ENCODE results near the gene MOB3B.

Gene MOB3B

DNA sequence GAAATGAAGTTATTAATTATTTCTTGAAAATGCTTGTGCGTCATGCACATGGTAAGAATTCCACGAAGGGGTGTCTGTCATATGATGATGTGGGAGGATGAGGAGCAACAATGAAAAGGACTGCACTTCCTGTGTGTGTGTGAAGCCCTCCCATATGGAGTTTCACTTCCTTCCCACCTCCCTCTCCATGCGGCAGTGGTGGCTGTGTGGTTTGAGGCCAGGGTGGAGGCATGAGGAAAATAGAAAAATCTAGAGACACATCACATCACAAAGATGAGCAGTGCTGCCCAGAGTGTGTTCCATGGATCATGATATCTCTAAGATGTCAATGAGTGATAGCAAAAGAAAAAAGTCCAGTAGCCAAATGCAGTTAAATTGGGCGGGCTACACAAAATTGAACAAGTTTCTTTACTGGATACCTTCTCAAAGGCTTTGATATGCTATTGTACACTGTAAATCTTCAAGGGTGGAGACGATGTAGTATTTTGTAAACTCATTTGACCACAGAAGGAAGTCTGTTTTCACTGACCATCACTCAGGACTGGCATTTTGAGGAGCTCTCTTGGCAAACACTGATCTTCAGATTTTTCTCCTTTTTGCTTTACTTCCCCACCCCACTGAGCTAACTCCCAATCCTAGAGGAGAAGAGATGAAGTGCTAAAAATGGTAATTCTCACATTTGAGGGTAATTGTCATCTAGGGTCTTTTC lies 177.0 kb downstream of the MOB3B start:
- H3K4me2 ChIP-seq (ENCODE audit: low read length) = no peak overlapping the region
- no peaks in the 10 kb centered on the region for H4K20me1 ChIP-seq (ENCODE audit: control insufficient read depth, insufficient read depth, low read depth, low read length)
- no peaks in the 10 kb centered on the region for H3K9me3 ChIP-seq (ENCODE audit: control insufficient read depth, insufficient read depth, low read length)
- TF ChIP-seq CTCF (IDR thresholded peaks at IDR 0.05; ENCODE audit: low read depth, low read length, poor library complexity, severe bottlenecking) (no peak), EZH2phosphoT487 (IDR thresholded peaks at IDR 0.05; ENCODE audit: borderline replicate concordance, low read length) (no peak)
- peaks cover 13% of the 10 kb centered on the region for H3K4me1 ChIP-seq (ENCODE audit: control insufficient read depth, low read length)
- H3K79me2 ChIP-seq (ENCODE audit: control insufficient read depth, low read length) = no peaks in the 10 kb centered on the region
- H3K9me2 ChIP-seq (replicated peaks; ENCODE audit: control insufficient read depth, low read length) = no peaks in the 10 kb centered on the region
- H3K27ac ChIP-seq (ENCODE audit: low read depth, low read length) = no peak overlapping the region
- no peaks in the 10 kb centered on the region for H3K27me3 ChIP-seq (ENCODE audit: control insufficient read depth, low read length)
- no peak overlapping the region for H3K4me3 ChIP-seq (ENCODE audit: low read length)
- no peaks in the 10 kb centered on the region for H3F3A ChIP-seq (ENCODE audit: control insufficient read depth, insufficient read depth)
- H3K36me3 ChIP-seq (ENCODE audit: control insufficient read depth, low read length) = no peaks in the 10 kb centered on the region

GRCh38 chr9:27351438-27351837 lies 178.2 kb downstream of the MOB3B start:
- Histone ChIP-seq H3F3A (ENCODE audit: control insufficient read depth, insufficient read depth) (no peaks in the 10 kb centered on the region), H3K9me2 (replicated peaks; ENCODE audit: control insufficient read depth, low read length) (no peaks in the 10 kb centered on the region), H4K20me1 (ENCODE audit: control insufficient read depth, insufficient read depth, low read depth, low read length) (no peaks in the 10 kb centered on the region), H3K27ac (ENCODE audit: low read depth, low read length) (no peak overlapping the region), H3K4me3 (ENCODE audit: low read length) (no peak overlapping the region), H3K4me1 (ENCODE audit: control insufficient read depth, low read length) (peaks cover 13% of the 10 kb centered on the region), H3K9me3 (ENCODE audit: control insufficient read depth, insufficient read depth, low read length) (no peaks in the 10 kb centered on the region), H3K36me3 (ENCODE audit: control insufficient read depth, low read length) (no peaks in the 10 kb centered on the region), H3K27me3 (ENCODE audit: control insufficient read depth, low read length) (no peaks in the 10 kb centered on the region), H3K79me2 (ENCODE audit: control insufficient read depth, low read length) (no peaks in the 10 kb centered on the region), H3K4me2 (ENCODE audit: low read length) (no peak overlapping the region)
- TF ChIP-seq EZH2phosphoT487 (IDR thresholded peaks at IDR 0.05; ENCODE audit: borderline replicate concordance, low read length) (no peak), CTCF (IDR thresholded peaks at IDR 0.05; ENCODE audit: low read depth, low read length, poor library complexity, severe bottlenecking) (no peak)

DNA sequence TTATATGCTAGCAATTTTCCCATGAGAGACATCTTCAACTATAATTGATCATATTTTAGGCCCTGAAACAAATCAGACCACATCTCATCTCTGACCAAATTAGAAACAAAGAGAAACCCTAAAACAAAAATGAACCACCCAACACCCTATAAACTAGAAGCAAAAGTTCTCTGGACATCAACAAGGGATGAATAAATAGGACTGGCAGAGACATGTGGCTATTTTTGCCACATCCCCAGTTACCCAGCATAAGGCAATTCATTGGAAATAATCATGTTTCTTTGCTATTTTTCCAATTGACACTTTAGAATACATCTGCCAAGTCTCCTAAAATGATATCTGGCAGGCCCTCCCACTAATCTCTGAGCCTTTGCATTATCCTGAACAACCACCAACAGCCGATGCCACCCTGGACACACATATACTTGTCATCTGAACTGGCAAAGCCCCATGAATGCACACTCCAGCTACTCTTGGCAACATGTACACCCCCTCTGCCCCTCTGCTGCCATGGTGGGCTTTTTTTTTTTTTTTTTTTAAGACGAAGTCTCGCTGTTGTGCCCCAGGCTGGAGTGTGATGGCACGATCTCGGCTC lies 179.1 kb downstream of the MOB3B start:
- H3K27me3 ChIP-seq (ENCODE audit: control insufficient read depth, low read length) = no peaks in the 10 kb centered on the region
- no peak overlapping the region for H3K4me3 ChIP-seq (ENCODE audit: low read length)
- H3K36me3 ChIP-seq (ENCODE audit: control insufficient read depth, low read length) = no peaks in the 10 kb centered on the region
- H3K9me3 ChIP-seq (ENCODE audit: control insufficient read depth, insufficient read depth, low read length) = no peaks in the 10 kb centered on the region
- no peaks in the 10 kb centered on the region for H4K20me1 ChIP-seq (ENCODE audit: control insufficient read depth, insufficient read depth, low read depth, low read length)
- H3K4me1 ChIP-seq (ENCODE audit: control insufficient read depth, low read length) = peaks cover 13% of the 10 kb centered on the region
- H3K4me2 ChIP-seq (ENCODE audit: low read length) = no peak overlapping the region
- H3F3A ChIP-seq (ENCODE audit: control insufficient read depth, insufficient read depth) = no peaks in the 10 kb centered on the region
- H3K79me2 ChIP-seq (ENCODE audit: control insufficient read depth, low read length) = no peaks in the 10 kb centered on the region
- H3K9me2 ChIP-seq (replicated peaks; ENCODE audit: control insufficient read depth, low read length) = no peaks in the 10 kb centered on the region
- TF ChIP-seq EZH2phosphoT487 (IDR thresholded peaks at IDR 0.05; ENCODE audit: borderline replicate concordance, low read length) (no peak), CTCF (IDR thresholded peaks at IDR 0.05; ENCODE audit: low read depth, low read length, poor library complexity, severe bottlenecking) (no peak)
- no peak overlapping the region for H3K27ac ChIP-seq (ENCODE audit: low read depth, low read length)
